ENCODE results near the gene SEMA3B. TPM values are rescaled to one million over a fixed set of nuclear protein-coding genes. Genes with fewer than 3 reads are reported as not detected.

The SEMA3B gene
- total and polyA plus RNA-seq, 2 of the 4 experiments (the other 2 are of a cell fraction): 4.3 to 29.3 TPM

DNA sequence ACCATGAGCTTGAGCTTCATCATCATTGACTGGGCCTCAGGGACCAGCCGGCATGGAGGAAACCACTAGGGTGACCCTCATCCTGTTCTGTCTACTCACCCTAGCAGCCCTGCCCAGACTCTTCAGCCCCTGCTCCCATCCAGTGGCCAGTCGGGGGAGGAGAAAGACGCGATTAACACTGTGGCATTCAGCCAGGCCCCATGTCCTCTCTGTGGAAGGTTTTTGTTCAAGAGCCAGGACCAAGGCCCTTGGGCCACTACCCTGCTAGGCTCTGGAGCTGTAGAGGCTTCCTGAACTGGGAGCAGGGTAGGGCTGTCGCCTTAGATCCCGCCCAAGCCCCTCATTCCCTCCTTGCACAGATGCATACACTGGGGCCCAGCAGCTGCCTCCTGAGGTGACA lies 48.8 kb upstream of the SEMA3B start:
- BruUV-seq (replicated peaks): no TSS peak
- no peaks in the 10 kb centered on the region for H3K9me1 ChIP-seq (ENCODE audit: insufficient read depth, low read length)
- H2BK120ac ChIP-seq (ENCODE audit: low read depth, low read length): no peak overlapping the region
- POLR2A ChIA-PET (ENCODE audit: unreplicated experiment): no interaction called here
- H3K4me1 ChIP-seq (ENCODE audit: control insufficient read depth, insufficient read depth, low read length): no peaks in the 10 kb centered on the region
- H4K8ac ChIP-seq (ENCODE audit: low read depth in 2 of 2, low read length in 2 of 2): no peak overlapping the region
- no peak overlapping the region for H2BK15ac ChIP-seq (ENCODE audit: low read depth, low read length)
- CTCF ChIA-PET: interaction anchor here (1.4 kb wide), 1 partner anchor 99 kb away, joined by 3 read pairs; no protein-coding TSS in a partner anchor
- TF ChIP-seq MAZ (IDR thresholded peaks at IDR 0.05; ENCODE audit: borderline replicate concordance, low read depth, low read length): no peak
- no peak for TF ChIP-seq FOS (IDR thresholded peaks at IDR 0.05; ENCODE audit: low read depth, low read length)
- no peak for TF ChIP-seq CHD1 (IDR thresholded peaks at IDR 0.05; ENCODE audit: low read depth, low read length)
- TF ChIP-seq ELK1 (IDR thresholded peaks at IDR 0.05; ENCODE audit: borderline replicate concordance, low read depth, low read length): no peak
- no peak for TF ChIP-seq CEBPB (IDR thresholded peaks at IDR 0.05; ENCODE audit: low read depth, low read length)
- TF ChIP-seq BHLHE40 (IDR thresholded peaks at IDR 0.05; ENCODE audit: low read depth, low read length): no peak
- TF ChIP-seq, protein P1, sequence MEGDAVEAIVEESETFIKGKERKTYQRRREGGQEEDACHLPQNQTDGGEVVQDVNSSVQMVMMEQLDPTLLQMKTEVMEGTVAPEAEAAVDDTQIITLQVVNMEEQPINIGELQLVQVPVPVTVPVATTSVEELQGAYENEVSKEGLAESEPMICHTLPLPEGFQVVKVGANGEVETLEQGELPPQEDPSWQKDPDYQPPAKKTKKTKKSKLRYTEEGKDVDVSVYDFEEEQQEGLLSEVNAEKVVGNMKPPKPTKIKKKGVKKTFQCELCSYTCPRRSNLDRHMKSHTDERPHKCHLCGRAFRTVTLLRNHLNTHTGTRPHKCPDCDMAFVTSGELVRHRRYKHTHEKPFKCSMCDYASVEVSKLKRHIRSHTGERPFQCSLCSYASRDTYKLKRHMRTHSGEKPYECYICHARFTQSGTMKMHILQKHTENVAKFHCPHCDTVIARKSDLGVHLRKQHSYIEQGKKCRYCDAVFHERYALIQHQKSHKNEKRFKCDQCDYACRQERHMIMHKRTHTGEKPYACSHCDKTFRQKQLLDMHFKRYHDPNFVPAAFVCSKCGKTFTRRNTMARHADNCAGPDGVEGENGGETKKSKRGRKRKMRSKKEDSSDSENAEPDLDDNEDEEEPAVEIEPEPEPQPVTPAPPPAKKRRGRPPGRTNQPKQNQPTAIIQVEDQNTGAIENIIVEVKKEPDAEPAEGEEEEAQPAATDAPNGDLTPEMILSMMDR (conservative IDR thresholded peaks at IDR 0.05; ENCODE audit: low read depth, low read length): no peak
- no peak for TF ChIP-seq NFE2L2 (IDR thresholded peaks at IDR 0.05; ENCODE audit: low read depth, low read length)
- no peak overlapping the region for H2AK5ac ChIP-seq (ENCODE audit: low read depth, low read length)
- no peak overlapping the region for H3K27ac ChIP-seq (ENCODE audit: insufficient read depth, low read length)
- WGBS, 2 experiments (ENCODE audit: extremely low coverage in 2 of 2, insufficient read length in 1 of 2): no CpG with 5 or more reads among the region's 6 CpGs
- H3K18ac ChIP-seq (ENCODE audit: low read depth, low read length): no peak overlapping the region
- H3K4ac ChIP-seq (ENCODE audit: low read depth, low read length): no peak overlapping the region
- H3K79me1 ChIP-seq (ENCODE audit: low read depth in 1 of 2, low read length in 2 of 2): no peaks in the 10 kb centered on the region
- no peak overlapping the region for H2AK9ac ChIP-seq (replicated peaks; ENCODE audit: low read depth, low read length, poor library complexity)
- ATAC-seq (ENCODE audit: low read depth) (no peak), DNase-seq (no peak)
- H3K9me3 ChIP-seq (ENCODE audit: control insufficient read depth, insufficient read depth, low read length): no peaks in the 10 kb centered on the region
- H3K14ac ChIP-seq (replicated peaks; ENCODE audit: low read depth, low read length): no peak overlapping the region
- dilution Hi-C loops (cut with HindIII; ENCODE audit: low sequenced_read_pairs, unreplicated experiment): no loop called here
- no peak overlapping the region for H3K4me3 ChIP-seq (ENCODE audit: insufficient read depth, low read depth, low read length)
- H2BK5ac ChIP-seq (ENCODE audit: low read depth, low read length, poor library complexity, severe bottlenecking): no peak overlapping the region
- H2BK20ac ChIP-seq (ENCODE audit: low read depth, low read length): no peak overlapping the region
- H4K5ac ChIP-seq (ENCODE audit: low read depth, low read length): no peak overlapping the region
- in situ Hi-C loops (cut with MboI; ENCODE audit: low sequenced_read_pairs): no loop called here
- H3K36me3 ChIP-seq (ENCODE audit: control insufficient read depth, insufficient read depth, low read length): no peaks in the 10 kb centered on the region
- intact Hi-C loops (cut with micrococcal nuclease): no loop called here
- H3K56ac ChIP-seq (ENCODE audit: extremely low read depth, insufficient read depth, low read length): no peak overlapping the region
- no peak overlapping the region for H3K23ac ChIP-seq (ENCODE audit: low read depth, low read length)
- no peak overlapping the region for H3K9ac ChIP-seq (ENCODE audit: low read depth, low read length)
- no peak overlapping the region for H3K4me2 ChIP-seq (ENCODE audit: low read depth, low read length)
- H4K91ac ChIP-seq (ENCODE audit: insufficient read depth, low read depth, low read length): no peak overlapping the region
- H2AFZ ChIP-seq (replicated peaks; ENCODE audit: low read length, poor library complexity): no peak overlapping the region
- H4K20me1 ChIP-seq (ENCODE audit: insufficient read depth, low read length): no peaks in the 10 kb centered on the region
- H3K27me3 ChIP-seq (ENCODE audit: control insufficient read depth, insufficient read depth, low read length): peaks cover 22% of the 10 kb centered on the region; the same call in 1 of the 2 replicates
